Measurements from ENCODE around the gene BCR. TPM values are rescaled to one million over a fixed set of nuclear protein-coding genes. Genes with fewer than 3 reads are reported as not detected.
A peak's percentile ranks its signal among the peaks of the same experiment; 100 is the strongest.

Gene BCR
- total and polyA plus RNA-seq, 2 donors (not counting 1 experiment from before 2014, with no cell fraction given): 30.2 to 46.4 TPM

- H3K27me3 Mint-ChIP-seq: no peaks in the 10 kb centered on the region
- no peaks in the 10 kb centered on the region for H3K79me2 ChIP-seq (ENCODE audit: control insufficient read depth, insufficient read depth, low read length)
- peak overlapping the region; percentile 61 for H3K4me2 ChIP-seq (replicated peaks; ENCODE audit: low read depth, low read length, poor library complexity, severe bottlenecking)
- peaks cover 0 to 43% of the 10 kb centered on the region in 2 experiments for H3K36me3 ChIP-seq (replicated peaks in 1 of 2; ENCODE audit: control extremely low read depth in 1 of 2, control insufficient read depth in 1 of 2, extremely low read depth in 1 of 2, insufficient read depth in 2 of 2, low read length in 1 of 2)
- H2AFZ ChIP-seq (ENCODE audit: insufficient read depth, low read depth, low read length, poor library complexity, severe bottlenecking): peak overlapping the region; percentile 50
- H3K9ac ChIP-seq (ENCODE audit: low read length): no peak overlapping the region
- intact Hi-C loops (cut with micrococcal nuclease): loop anchor here (1.0 to 5.0 kb wide), 4 partner anchors 39 to 322 kb away; no protein-coding TSS in a partner anchor
- ATAC-seq (ENCODE audit: low read depth): peak; percentile 75
- H3K9me3 ChIP-seq (ENCODE audit: control extremely low read depth in 1 of 3, control insufficient read depth in 2 of 3, insufficient read depth in 1 of 3, low read length in 2 of 3): no peaks in the 10 kb centered on the region
- CTCF ChIA-PET: interaction anchor here (0.6 to 12.9 kb wide), 51 partner anchors 9 to 694 kb away, joined by 3 to 494 read pairs (median 4); partner anchors contain the start of genes BCR, GNAZ and RAB36
- peaks cover 16% of the 10 kb centered on the region for H4K20me1 ChIP-seq (ENCODE audit: control insufficient read depth, insufficient read depth, low read length, poor library complexity, severe bottlenecking)
- DNase-seq: peak; percentile 87
- no peak overlapping the region for H3K4me3 ChIP-seq (ENCODE audit: control extremely low read depth in 1 of 5, extremely low read depth in 1 of 5, insufficient read depth in 1 of 5, low read depth in 2 of 5, low read length in 4 of 5)
- 28% methylated on average over 17 of the region's 21 CpGs for WGBS (ENCODE audit: insufficient coverage)
- H3K27me3 ChIP-seq (replicated peaks in 1 of 4; ENCODE audit: control extremely low read depth in 1 of 4, control insufficient read depth in 3 of 4, insufficient read depth in 4 of 4, low read length in 3 of 4): no peaks in the 10 kb centered on the region
- POLR2A ChIA-PET: interaction anchor here (0.8 to 1.5 kb wide), 3 partner anchors 62 to 103 kb away, joined by 3 to 6 read pairs (median 4); no protein-coding TSS in a partner anchor
- TF ChIP-seq EZH2 (IDR thresholded peaks at IDR 0.05; ENCODE audit: borderline replicate concordance, insufficient read depth, low read depth, low read length, poor library complexity, severe bottlenecking) (no peak), CTCF (IDR thresholded peaks at IDR 0.05) (peak; percentile 89)
- no peak overlapping the region for H3K27ac ChIP-seq (ENCODE audit: low read length in 2 of 2)
- H3K4me1 Mint-ChIP-seq: peaks cover 23% of the 10 kb centered on the region
- H3K4me1 ChIP-seq (ENCODE audit: control insufficient read depth in 2 of 2, insufficient read depth in 2 of 2, low read length in 2 of 2): peaks cover 14 to 22% of the 10 kb centered on the region in 2 donors
- no peaks in the 10 kb centered on the region for H3K9me3 Mint-ChIP-seq (ENCODE audit: insufficient read depth)
- H3K4me3 Mint-ChIP-seq: no peak overlapping the region
- no peak overlapping the region for H3K27ac Mint-ChIP-seq
Observed at GRCh38 chr22:23281406-23282088, 101.2 kb downstream of the BCR start.

GRCh38 chr22:23282089-23282501, 101.8 kb downstream of the BCR start:
- no peaks in the 10 kb centered on the region for H3K27me3 ChIP-seq (replicated peaks in 1 of 4; ENCODE audit: control extremely low read depth in 1 of 4, control insufficient read depth in 3 of 4, insufficient read depth in 4 of 4, low read length in 3 of 4)
- Mint-ChIP-seq H3K27ac (no peak overlapping the region), H3K9me3 (ENCODE audit: insufficient read depth) (no peaks in the 10 kb centered on the region), H3K4me1 (peaks cover 17% of the 10 kb centered on the region), H3K27me3 (no peaks in the 10 kb centered on the region), H3K4me3 (no peak overlapping the region)
- peaks cover 9 to 17% of the 10 kb centered on the region in 2 donors for H3K4me1 ChIP-seq (ENCODE audit: control insufficient read depth in 2 of 2, insufficient read depth in 2 of 2, low read length in 2 of 2)
- TF ChIP-seq EZH2 (IDR thresholded peaks at IDR 0.05; ENCODE audit: borderline replicate concordance, insufficient read depth, low read depth, low read length, poor library complexity, severe bottlenecking) (no peak), CTCF (IDR thresholded peaks at IDR 0.05) (peak; percentile 54)
- no peaks in the 10 kb centered on the region for H3K79me2 ChIP-seq (ENCODE audit: control insufficient read depth, insufficient read depth, low read length)
- peak overlapping the region; percentile 61 for H3K4me2 ChIP-seq (replicated peaks; ENCODE audit: low read depth, low read length, poor library complexity, severe bottlenecking)
- ChIA-PET CTCF (interaction anchor here (0.6 to 12.9 kb wide), 53 partner anchors 8 to 1537 kb away, joined by 3 to 494 read pairs (median 4); partner anchors contain the start of genes BCR, GNAZ and RAB36), POLR2A (interaction anchor here (0.6 to 1.5 kb wide), 5 partner anchors 62 to 730 kb away, joined by 3 to 6 read pairs (median 4); no protein-coding TSS in a partner anchor)
- DNase-seq: no peak
- intact Hi-C loops (cut with micrococcal nuclease): loop anchor here (1.0 to 5.0 kb wide), 4 partner anchors 40 to 323 kb away; no protein-coding TSS in a partner anchor
- ATAC-seq (ENCODE audit: low read depth): no peak
- H3K36me3 ChIP-seq (replicated peaks in 1 of 2; ENCODE audit: control extremely low read depth in 1 of 2, control insufficient read depth in 1 of 2, extremely low read depth in 1 of 2, insufficient read depth in 2 of 2, low read length in 1 of 2): peaks cover 0 to 46% of the 10 kb centered on the region in 2 experiments
- 63% methylated on average over 16 of the region's 16 CpGs for WGBS (ENCODE audit: insufficient coverage)
- H3K9me3 ChIP-seq (ENCODE audit: control extremely low read depth in 1 of 3, control insufficient read depth in 2 of 3, insufficient read depth in 1 of 3, low read length in 2 of 3): no peaks in the 10 kb centered on the region
- no peak overlapping the region for H3K9ac ChIP-seq (ENCODE audit: low read length)
- H3K4me3 ChIP-seq (ENCODE audit: control extremely low read depth in 1 of 5, extremely low read depth in 1 of 5, insufficient read depth in 1 of 5, low read depth in 2 of 5, low read length in 4 of 5): no peak overlapping the region
- peaks cover 16% of the 10 kb centered on the region for H4K20me1 ChIP-seq (ENCODE audit: control insufficient read depth, insufficient read depth, low read length, poor library complexity, severe bottlenecking)
- H2AFZ ChIP-seq (ENCODE audit: insufficient read depth, low read depth, low read length, poor library complexity, severe bottlenecking): no peak overlapping the region
- no peak overlapping the region for H3K27ac ChIP-seq (ENCODE audit: low read length in 2 of 2)

All from B cell (primary cell).